GM12891 (cell line): ENCODE measurements around the gene NRXN2.

ENCODE experiments used
- PAX5 ChIP-seq: IDR thresholded peaks from 2 replicates; pipeline ENCODE4 v1.6.1; 2011; ENCODE audit warnings: low read length, moderate library complexity, mild to moderate bottlenecking; ENCODE audit not compliant: insufficient read depth, severe bottlenecking
- POLR2A ChIP-seq: IDR thresholded peaks from 2 replicates; pipeline ENCODE4 v1.6.1; 2011; ENCODE audit warnings: low read depth, low read length, control low read depth
- POLR2AphosphoS5 ChIP-seq: IDR thresholded peaks from 2 replicates; pipeline ENCODE4 v1.6.1; 2011; ENCODE audit warnings: low read depth, low read length, control low read depth
- SPI1 ChIP-seq: IDR thresholded peaks from 2 replicates; pipeline ENCODE4 v1.6.1; 2011; ENCODE audit warnings: low read depth, low read length, control low read depth
- TAF1 ChIP-seq: IDR thresholded peaks from 2 replicates; pipeline ENCODE4 v1.6.1; 2011; ENCODE audit warnings: low read depth, low read length, control low read depth

- TF ChIP-seq POLR2A (no peak), TAF1 (no peak), POLR2AphosphoS5 (no peak), SPI1 (no peak), PAX5 (no peak)
Measured at GRCh38 chr11:64632654-64633053, 90.3 kb downstream of the NRXN2 start.
